Fibroblast of mammary gland (primary cell): ENCODE data around the gene ZKSCAN5.
"Not testable (repeated sequence)": the region's sequence is repeated elsewhere in the genome, so short reads cannot be mapped to it uniquely, and the experiment has no call there.

ENCODE experiments used
- DNase-seq: peaks from one replicate; pipeline ENCODE4 v3.0.0-alpha.2; 2010; ENCODE audit warnings: low read depth
- H3K4me3 ChIP-seq: 2 replicates; pipeline ENCODE4 v1.5.1; 2011; ENCODE audit warnings: low read depth, mild to moderate bottlenecking, low read length, moderate library complexity; ENCODE audit not compliant: control insufficient read depth
- TF ChIP-seq, protein P1 (sequence below): conservative IDR thresholded peaks from 2 replicates; pipeline ENCODE4 v1.5.1; 2011; ENCODE audit warnings: low read depth, low read length, inconsistent platforms; ENCODE audit not compliant: control insufficient read depth, insufficient read depth

Gene ZKSCAN5

DNA sequence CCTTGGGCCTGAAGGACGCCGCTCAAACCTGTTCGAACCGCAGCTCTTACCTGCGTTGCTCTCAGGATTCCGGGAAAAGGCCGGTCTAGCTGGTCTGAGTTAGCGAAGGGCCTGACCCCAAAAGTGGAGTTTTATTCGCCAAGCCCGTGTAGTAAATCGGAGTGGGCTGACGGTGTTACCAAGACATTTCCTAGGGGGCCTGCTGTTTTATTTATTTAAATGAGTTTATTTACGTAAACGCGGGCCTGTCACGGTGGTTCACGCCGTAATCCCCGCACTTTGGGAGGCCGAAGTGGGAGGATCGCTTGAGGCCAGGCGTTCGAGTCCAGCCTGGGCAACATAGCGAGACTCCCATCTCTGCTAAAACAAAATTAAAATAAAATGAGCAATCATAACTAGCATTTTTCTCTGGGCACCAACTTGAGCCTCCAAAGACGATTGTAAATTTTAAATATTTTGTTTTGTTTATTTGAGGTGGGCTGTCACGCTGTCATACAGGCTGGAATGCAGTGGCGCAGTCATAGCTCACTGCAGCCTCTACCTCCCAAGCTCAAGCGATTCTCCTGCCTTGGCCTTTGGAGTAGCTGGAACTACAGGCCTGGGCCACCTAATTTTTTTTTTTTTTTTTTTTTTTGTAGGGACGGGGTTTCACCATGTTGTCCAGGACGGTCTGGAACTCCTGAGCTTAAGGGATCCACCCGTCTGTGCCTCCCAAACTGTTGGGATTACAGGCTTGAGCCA is 54.9 kb downstream of the ZKSCAN5 start:
- H3K4me3 ChIP-seq: peak overlapping the region; percentile 95
- peak; percentile 39 for DNase-seq
- TF ChIP-seq, protein P1, sequence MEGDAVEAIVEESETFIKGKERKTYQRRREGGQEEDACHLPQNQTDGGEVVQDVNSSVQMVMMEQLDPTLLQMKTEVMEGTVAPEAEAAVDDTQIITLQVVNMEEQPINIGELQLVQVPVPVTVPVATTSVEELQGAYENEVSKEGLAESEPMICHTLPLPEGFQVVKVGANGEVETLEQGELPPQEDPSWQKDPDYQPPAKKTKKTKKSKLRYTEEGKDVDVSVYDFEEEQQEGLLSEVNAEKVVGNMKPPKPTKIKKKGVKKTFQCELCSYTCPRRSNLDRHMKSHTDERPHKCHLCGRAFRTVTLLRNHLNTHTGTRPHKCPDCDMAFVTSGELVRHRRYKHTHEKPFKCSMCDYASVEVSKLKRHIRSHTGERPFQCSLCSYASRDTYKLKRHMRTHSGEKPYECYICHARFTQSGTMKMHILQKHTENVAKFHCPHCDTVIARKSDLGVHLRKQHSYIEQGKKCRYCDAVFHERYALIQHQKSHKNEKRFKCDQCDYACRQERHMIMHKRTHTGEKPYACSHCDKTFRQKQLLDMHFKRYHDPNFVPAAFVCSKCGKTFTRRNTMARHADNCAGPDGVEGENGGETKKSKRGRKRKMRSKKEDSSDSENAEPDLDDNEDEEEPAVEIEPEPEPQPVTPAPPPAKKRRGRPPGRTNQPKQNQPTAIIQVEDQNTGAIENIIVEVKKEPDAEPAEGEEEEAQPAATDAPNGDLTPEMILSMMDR: no peak

DNA sequence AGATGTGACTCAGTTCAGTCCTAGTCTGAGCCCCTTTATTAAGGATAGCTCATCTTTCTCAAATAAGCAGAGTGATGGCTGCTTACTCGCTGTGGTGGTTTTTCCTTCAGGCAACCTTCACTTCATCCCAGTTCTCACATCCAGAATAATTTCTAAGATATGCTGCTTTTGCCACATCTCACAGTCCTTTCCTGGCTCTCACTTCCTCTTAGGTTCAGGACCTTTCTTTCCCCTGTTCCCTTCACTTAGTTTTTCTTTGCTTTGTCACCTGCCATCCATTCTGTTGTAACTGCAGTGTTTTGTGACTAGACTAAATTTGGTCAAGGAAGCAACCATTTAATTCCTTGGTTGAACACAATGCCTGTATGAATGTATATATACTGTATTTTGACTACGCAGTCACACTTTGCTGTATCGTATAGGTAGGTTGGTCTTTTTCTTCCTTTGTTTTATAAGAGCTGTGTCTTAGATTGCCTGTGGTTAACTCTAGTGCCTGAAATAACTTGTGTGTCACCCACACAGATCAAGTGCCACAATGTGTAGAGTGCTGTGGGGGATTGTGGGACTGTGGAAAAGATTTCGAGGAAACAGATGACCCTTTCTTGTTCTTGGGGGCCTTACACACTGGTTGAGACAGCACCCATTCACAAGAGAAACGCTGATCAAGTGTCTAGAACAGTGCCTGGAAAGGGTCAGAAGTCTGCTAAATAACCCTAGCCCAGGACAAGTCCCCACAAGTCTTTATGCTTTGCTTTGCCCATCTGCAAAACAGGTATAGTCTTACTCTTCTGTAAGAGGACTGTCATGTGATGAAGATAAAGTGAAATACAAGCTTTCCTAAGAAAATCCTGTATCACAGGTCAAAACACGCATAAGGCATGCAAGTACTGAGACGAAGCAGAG is 56.6 kb downstream of the ZKSCAN5 start:
- TF ChIP-seq, protein P1: no peak
- H3K4me3 ChIP-seq: no peak overlapping the region
- no peak for DNase-seq

DNA sequence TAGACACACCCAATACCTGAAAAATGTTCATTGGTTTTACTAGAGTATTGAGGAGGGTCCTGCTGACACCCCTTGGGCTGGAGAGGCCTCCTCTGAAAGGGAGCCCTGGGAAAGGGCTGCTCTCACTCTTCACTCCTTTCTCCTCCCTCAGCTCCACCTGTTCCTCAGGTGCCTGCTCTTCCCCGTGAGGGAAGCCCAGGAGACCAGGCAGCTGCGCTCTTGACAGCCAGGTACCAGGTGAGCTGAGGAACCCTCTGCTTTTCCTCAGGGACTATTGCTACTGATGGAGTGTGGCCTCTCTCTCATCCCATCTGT is 57.2 kb downstream of the ZKSCAN5 start:
- TF ChIP-seq, protein P1: no peak
- H3K4me3 ChIP-seq: no peak overlapping the region
- DNase-seq: no peak

DNA sequence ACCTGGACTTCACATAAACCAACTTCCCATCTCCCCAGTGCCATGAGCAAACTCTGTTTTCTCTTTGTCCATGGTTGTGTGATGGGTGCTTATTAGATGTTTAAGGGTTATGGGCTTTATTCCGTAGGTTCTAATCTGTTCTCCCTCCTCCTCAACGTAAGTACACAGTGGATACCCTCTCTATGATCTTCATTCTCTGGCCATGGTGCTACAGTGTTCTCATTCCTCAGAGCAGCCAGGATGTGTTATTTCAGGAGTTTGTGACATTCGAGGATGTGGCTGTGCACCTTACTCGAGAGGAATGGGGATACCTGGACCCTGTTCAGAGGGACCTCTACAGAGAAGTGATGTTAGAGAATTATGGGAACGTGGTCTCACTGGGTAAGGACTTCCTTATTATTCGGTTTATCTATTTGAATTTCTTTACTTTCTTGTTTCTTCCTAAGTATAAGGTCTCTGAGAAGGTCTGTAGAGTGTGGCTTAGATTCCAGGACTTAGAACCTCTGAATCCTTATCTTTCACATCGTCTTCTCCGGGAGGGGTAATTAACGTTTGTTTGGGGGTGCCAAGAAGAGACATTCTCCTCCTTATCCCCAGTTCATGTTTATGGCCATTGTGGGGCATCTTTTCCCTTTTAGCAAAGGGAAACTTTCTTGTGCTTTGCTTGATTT is 57.8 kb downstream of the ZKSCAN5 start:
- no peak for DNase-seq
- H3K4me3 ChIP-seq: no peak overlapping the region
- TF ChIP-seq, protein P1: no peak

DNA sequence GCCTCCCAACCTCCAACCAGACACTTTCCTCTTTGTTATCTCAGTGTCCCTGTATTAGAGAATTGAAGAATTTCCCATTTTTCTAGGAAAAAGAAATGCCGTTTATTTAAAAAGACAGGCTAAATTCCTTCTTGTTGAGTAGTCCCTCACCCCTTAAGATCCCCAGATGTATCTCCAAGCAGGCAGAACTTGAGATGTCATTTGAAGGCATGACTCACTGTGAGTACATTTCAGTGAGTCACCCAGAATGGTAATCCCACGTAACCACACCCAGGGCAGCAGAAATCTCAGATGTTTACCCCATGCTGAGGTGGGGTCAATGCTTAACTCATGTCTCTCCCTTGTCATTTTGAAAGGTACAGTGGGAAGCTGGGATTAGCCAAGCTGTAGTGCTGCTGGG is 58.4 kb downstream of the ZKSCAN5 start:
- no peak overlapping the region for H3K4me3 ChIP-seq
- DNase-seq: peak; percentile 100
- TF ChIP-seq, protein P1: no peak

DNA sequence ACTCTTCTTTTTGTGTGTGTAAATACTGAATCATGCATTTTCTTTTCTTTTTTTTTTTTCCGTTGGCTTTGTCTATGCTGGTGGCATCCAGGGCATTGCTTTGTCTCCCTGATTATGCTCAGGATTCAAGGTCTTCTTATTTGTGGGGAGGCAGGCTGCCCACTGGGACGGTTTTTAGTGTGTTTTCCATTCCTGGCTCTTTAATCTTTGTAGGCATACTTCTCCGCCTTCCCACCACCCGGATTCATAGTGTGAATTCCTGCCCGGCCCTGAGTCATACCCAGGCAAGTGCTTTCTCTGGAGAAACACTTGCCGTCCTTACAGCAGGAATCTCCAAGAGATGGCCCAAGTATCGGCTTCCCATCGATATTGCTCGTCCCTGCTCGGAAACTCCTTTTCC is 59.2 kb downstream of the ZKSCAN5 start:
- no peak overlapping the region for H3K4me3 ChIP-seq
- peak; percentile 80 for DNase-seq
- TF ChIP-seq, protein P1: no peak

DNA sequence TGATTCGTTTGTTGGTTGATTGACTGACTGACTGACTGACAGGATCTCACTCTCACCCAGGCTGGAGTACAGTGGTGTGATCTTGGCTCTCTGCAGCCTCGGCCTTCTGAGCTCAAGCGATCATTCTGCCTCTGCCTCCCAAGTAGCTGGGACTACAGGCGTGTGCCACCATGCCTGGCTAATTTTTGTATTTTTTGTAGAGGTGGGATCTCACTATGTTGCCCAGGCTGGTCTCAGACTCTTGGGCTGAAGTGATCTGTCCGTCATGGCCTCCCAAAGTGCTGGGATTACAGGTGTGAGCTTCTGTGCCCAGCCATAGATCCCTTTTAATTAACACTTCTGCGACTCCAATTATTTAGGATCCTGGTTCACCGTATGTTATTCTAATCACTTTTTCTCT is 64.3 kb downstream of the ZKSCAN5 start:
- H3K4me3 ChIP-seq: not testable (repeated sequence)

More for the DNA sequence above, 64.3 kb downstream of the ZKSCAN5 start:
- DNase-seq: not testable (repeated sequence)
